ENCODE results near the gene LINC00305.

- no peak for TF ChIP-seq CTCF (IDR thresholded peaks at IDR 0.05)
- no peak for TF ChIP-seq ZFX (IDR thresholded peaks at IDR 0.05; ENCODE audit: borderline replicate concordance)
These were observed 66.4 kb downstream of the LINC00305 start for GRCh38 chr18:64082513-64082912.
